ENCODE results near the gene IZUMO2. TPM values are rescaled to one million over a fixed set of nuclear protein-coding genes. Genes with fewer than 3 reads are reported as not detected.

Gene IZUMO2
- total RNA-seq, 4 donors from 2014 or later: not detected

- intact Hi-C loops (cut with DNase I; ENCODE audit: low total_unique reads): no loop called here
- WGBS, 2 donors: 67 to 69% methylated on average over 13 of the region's 13 CpGs
- no peak for DNase-seq (ENCODE audit: low spot score in 2 of 2)
- TF ChIP-seq POLR2A (IDR thresholded peaks at IDR 0.05): no peak
- no peak for TF ChIP-seq CTCF (IDR thresholded peaks at IDR 0.05)
- H3K4me3 ChIP-seq (ENCODE audit: low read depth, poor library complexity, severe bottlenecking): no peak overlapping the region
These were observed 29.6 kb upstream of the IZUMO2 start for GRCh38 chr19:50192463-50193211.

DNA sequence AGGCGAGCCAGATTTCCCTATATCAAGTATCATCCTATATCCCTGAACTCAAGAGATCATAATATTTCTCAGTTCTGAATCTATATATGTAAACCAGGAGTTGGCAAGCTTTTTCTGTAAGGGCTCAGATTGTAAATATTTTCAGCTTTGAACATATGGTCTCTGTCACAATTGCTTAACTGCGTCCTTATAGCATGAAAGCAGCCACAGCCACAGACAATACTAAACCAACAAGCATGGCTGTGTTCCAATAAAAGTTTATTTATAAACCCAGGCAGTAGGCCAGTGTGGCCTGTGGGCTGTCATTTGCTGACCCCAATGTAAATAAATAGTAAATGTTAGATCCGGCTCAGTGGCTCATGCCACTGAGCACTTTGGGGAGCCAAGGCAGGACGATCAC lies 28.1 kb upstream of the IZUMO2 start:
- H3K4me3 ChIP-seq (ENCODE audit: low read depth, poor library complexity, severe bottlenecking): no peak overlapping the region
- TF ChIP-seq CTCF (IDR thresholded peaks at IDR 0.05) (no peak), POLR2A (IDR thresholded peaks at IDR 0.05) (no peak)
- 42 to 47% methylated on average over 4 of the region's 4 CpGs for WGBS, 2 donors
- intact Hi-C loops (cut with DNase I; ENCODE audit: low total_unique reads): no loop called here
- DNase-seq (ENCODE audit: low spot score in 2 of 2): no peak

DNA sequence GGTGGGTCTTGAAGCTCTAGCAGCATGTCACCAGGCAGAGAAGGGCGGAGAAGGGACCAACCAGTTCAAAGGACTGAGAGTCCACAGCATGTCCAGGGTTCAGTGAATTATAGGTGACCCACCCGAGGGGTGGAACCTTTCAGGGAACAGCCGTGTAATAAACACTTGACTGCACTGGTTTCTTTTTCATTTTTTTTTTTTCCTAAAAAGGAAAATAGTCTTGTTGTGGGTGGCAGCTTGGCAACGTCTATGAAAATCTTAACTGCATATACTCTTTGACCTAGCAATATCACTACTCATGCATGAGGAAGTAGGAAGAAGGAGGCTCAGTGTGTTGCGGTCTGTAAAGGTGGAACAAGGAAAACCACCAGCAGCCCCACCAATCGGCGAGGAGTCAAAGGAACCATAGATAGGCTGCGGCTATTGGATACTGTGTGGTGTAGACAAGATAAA lies 27.4 kb upstream of the IZUMO2 start:
- no peak overlapping the region for H3K4me3 ChIP-seq (ENCODE audit: low read depth, poor library complexity, severe bottlenecking)
- 61 to 70% methylated on average over 8 of the region's 8 CpGs for WGBS, 2 donors
- intact Hi-C loops (cut with DNase I; ENCODE audit: low total_unique reads): no loop called here
- TF ChIP-seq POLR2A (IDR thresholded peaks at IDR 0.05) (no peak), CTCF (IDR thresholded peaks at IDR 0.05) (no peak)
- no peak for DNase-seq (ENCODE audit: low spot score in 2 of 2)

DNA sequence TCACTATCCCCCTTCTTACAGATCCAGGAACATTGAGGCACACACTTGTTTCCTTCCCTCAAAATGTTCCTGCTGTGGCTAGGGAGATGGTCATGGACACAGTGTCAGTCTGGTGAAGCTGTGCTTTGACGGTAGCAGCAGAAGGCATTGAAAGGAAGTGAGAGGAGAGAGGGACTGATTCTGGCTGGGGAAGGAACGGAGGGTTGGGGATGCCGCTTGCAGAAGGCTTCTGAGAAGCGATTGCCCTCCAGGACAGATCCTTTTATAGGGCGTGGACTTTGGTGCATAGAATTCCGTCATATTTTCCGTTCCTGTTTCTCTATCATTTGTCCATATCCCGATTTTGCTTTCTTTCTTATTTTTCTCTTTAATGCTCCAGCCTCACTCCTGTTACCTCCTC lies 26.2 kb upstream of the IZUMO2 start:
- intact Hi-C loops (cut with DNase I; ENCODE audit: low total_unique reads): no loop called here
- no peak for TF ChIP-seq POLR2A (IDR thresholded peaks at IDR 0.05)
- no peak for TF ChIP-seq CTCF (IDR thresholded peaks at IDR 0.05)
- WGBS, 2 donors: 67 to 73% methylated on average over 8 of the region's 8 CpGs
- no peak overlapping the region for H3K4me3 ChIP-seq (ENCODE audit: low read depth, poor library complexity, severe bottlenecking)
- DNase-seq (ENCODE audit: low spot score in 2 of 2): no peak

DNA sequence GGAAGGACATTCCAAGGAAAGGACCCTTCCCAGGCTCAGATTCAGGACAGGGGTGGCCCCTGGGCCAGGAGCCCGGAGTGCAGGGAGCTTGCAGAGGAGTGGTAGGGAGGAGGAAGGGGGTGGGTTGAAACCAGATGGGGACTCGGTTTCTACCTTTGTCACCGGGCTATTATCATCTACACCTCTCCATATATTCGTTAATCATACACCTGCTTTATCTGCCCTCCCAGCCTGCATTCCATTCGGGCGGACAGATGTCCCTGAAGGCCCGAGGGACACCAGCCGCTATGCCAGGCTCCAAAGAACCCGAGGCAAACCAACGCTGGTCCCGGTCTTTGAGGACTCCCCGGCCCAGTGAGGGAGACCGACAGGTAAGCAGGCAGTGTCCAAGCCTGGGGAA lies 24.9 kb upstream of the IZUMO2 start:
- TF ChIP-seq POLR2A (IDR thresholded peaks at IDR 0.05) (no peak), CTCF (IDR thresholded peaks at IDR 0.05) (no peak)
- no peak for DNase-seq (ENCODE audit: low spot score in 2 of 2)
- 73 to 77% methylated on average over 13 of the region's 13 CpGs for WGBS, 2 donors
- intact Hi-C loops (cut with DNase I; ENCODE audit: low total_unique reads): no loop called here
- H3K4me3 ChIP-seq (ENCODE audit: low read depth, poor library complexity, severe bottlenecking): no peak overlapping the region

DNA sequence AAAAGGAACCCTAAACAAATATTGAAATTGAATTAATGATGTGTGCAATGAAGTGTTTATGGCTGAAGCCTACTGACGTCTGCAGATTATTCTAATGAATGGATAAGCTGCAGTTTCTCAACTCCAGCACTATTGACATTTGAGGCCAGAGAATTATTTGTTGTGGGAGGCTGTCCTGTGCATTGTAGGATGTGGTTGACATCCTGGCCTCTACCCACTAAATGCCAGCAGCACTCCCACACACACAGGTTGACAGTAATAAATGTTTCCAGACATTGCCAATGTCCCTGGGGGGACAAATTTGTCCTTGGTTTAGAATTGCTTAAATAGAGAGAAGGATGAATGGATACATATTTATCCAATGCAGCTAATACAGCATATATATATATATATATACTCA lies 21.1 kb upstream of the IZUMO2 start:
- no peak overlapping the region for H3K4me3 ChIP-seq (ENCODE audit: low read depth, poor library complexity, severe bottlenecking)
- WGBS, 2 donors: 19 to 21% methylated on average over 1 of the region's 1 CpG
- intact Hi-C loops (cut with DNase I; ENCODE audit: low total_unique reads): no loop called here

More for the DNA sequence above, 21.1 kb upstream of the IZUMO2 start:
- TF ChIP-seq CTCF (IDR thresholded peaks at IDR 0.05) (no peak), POLR2A (IDR thresholded peaks at IDR 0.05) (no peak)
- DNase-seq (ENCODE audit: low spot score in 2 of 2): no peak
